K562 (cell line): ENCODE data around the gene ATG10. TPM values are rescaled to one million over a fixed set of nuclear protein-coding genes. Genes with fewer than 3 reads are reported as not detected.

Experiments
- ATAC-seq: fragments of 200-7000 bp; cut with Tn5 transposase; 3 replicates; pipeline ENCODE4 v1.9.1; 2020; ENCODE audit warnings: moderate library complexity
- BruUV-seq: library from RNA; stranded (reverse); fragments of 400-500 nt; replicated peaks from 2 replicates; lab custom pipeline; 2021; lab: Mats Ljungman, UMichigan
- CTCF ChIA-PET: fragments of 300-600 bp; formaldehyde crosslinking; extraction: SDS; loops from one replicate; lab custom pipeline; 2021; ENCODE audit warnings: low intra/inter-chr PET ratio; lab: Yijun Ruan, JAX
- POLR2A ChIA-PET: fragments of 300-600, 350-650 bp; sonication (Branson Sonifier 250); formaldehyde crosslinking; extraction: SDS; loops from one replicate; lab custom pipeline; 2021; ENCODE audit warnings: antibody characterized with exemption, inconsistent platforms; lab: Yijun Ruan, JAX
- DNase-seq, 4 experiments: peaks; one replicate each; pipeline versions ENCODE4 v3.0.0 to v3.0.0-alpha.2; 2011 to 2018; ENCODE audit warnings: low spot score in 3 of 4, mixed read lengths in 3 of 4; ENCODE audit errors: extremely low read depth in 1 of 4
- FAIRE-seq: peaks from 2 replicates; lab custom pipeline; 2011; peaks lifted over from hg19 to GRCh38; lab: Jason Lieb, UNC
- H2AFZ ChIP-seq: 2 replicates; pipeline ENCODE4 v1.6.0; 2011; ENCODE audit warnings: low read depth, low read length, control low read depth, inconsistent platforms
- H3K27ac ChIP-seq: fragments of 200-600 bp; 3 replicates; pipeline ENCODE4 v1.8.0; 2011; ENCODE audit warnings: low read depth, mild to moderate bottlenecking, control low read depth, inconsistent platforms, low read length, moderate library complexity, mixed read lengths; ENCODE audit errors: extremely low read depth
- H3K27me3 ChIP-seq, 2 experiments: fragments of 300-600 bp in 1 of 2; 2 replicates in 1 of 2; 3 replicates in 1 of 2; pipeline versions ENCODE4 v1.6.0 to v1.8.0; 2011; ENCODE audit warnings: inconsistent platforms in 2 of 2, low read length in 2 of 2, mild to moderate bottlenecking in 1 of 2, mixed read lengths in 1 of 2, moderate library complexity in 1 of 2; ENCODE audit not compliant: control insufficient read depth in 2 of 2, insufficient read depth in 2 of 2
- H3K36me3 ChIP-seq: fragments of 300-600 bp; 3 replicates; pipeline ENCODE4 v1.8.0; 2011; ENCODE audit warnings: mild to moderate bottlenecking, low read length, inconsistent platforms; ENCODE audit not compliant: control insufficient read depth, insufficient read depth
- H3K4me1 ChIP-seq, 2 experiments: fragments of 200-600 bp in 1 of 2; replicated peaks in 1 of 2; 2 replicates in 1 of 2; 3 replicates in 1 of 2; pipeline versions ENCODE4 v1.5.1 to v1.8.0; 2011; ENCODE audit warnings: inconsistent platforms in 2 of 2, low read length in 2 of 2, mild to moderate bottlenecking in 1 of 2, mixed read lengths in 1 of 2, moderate library complexity in 1 of 2; ENCODE audit not compliant: control insufficient read depth in 2 of 2, insufficient read depth in 2 of 2
- H3K4me2 ChIP-seq: 2 replicates; pipeline ENCODE4 v1.6.1; 2011; ENCODE audit warnings: low read length, control low read depth, inconsistent platforms, mixed read lengths; ENCODE audit not compliant: insufficient read depth
- H3K4me3 ChIP-seq: fragments of 200-600 bp; sonication (generic), shearing (Covaris generic); 2 replicates; pipeline ENCODE4 v1.5.1; 2016; ENCODE audit warnings: control low read depth, inconsistent platforms
- H3K79me2 ChIP-seq: fragments of 200-600 bp; 3 replicates; pipeline ENCODE4 v1.8.0; 2011; ENCODE audit warnings: low read length, inconsistent platforms; ENCODE audit not compliant: control insufficient read depth, insufficient read depth
- H3K9ac ChIP-seq, 2 experiments: 2 replicates each; pipeline versions ENCODE4 v1.6.0 to v1.6.1; 2011; ENCODE audit warnings: low read depth in 2 of 2, low read length in 2 of 2, control low read depth in 1 of 2, inconsistent platforms in 1 of 2, mild to moderate bottlenecking in 1 of 2, mixed read lengths in 1 of 2; ENCODE audit not compliant: insufficient read depth in 1 of 2
- H3K9me1 ChIP-seq: one replicate; pipeline ENCODE4 v1.6.0; 2011; ENCODE audit warnings: inconsistent platforms, mild to moderate bottlenecking, low read length, moderate library complexity; ENCODE audit not compliant: control insufficient read depth, insufficient read depth
- H3K9me3 ChIP-seq: replicated peaks from 2 replicates; pipeline ENCODE4 v1.5.1; 2011; ENCODE audit warnings: low read depth, low read length, inconsistent platforms; ENCODE audit not compliant: control insufficient read depth, insufficient read depth
- H4K20me1 ChIP-seq: replicated peaks from 2 replicates; pipeline ENCODE4 v1.6.1; 2011; ENCODE audit warnings: low read length, inconsistent platforms, mixed read lengths; ENCODE audit not compliant: control insufficient read depth, insufficient read depth
- EP400 ChIP-seq: fragments of 450-650 bp; IDR thresholded peaks from 2 replicates; pipeline ENCODE4 v1.6.1; 2017; ENCODE audit warnings: antibody characterized with exemption, mild to moderate bottlenecking, moderate library complexity
- NFIC ChIP-seq: fragments of 450-650 bp; IDR thresholded peaks from 2 replicates; pipeline ENCODE4 v1.6.1; 2017; ENCODE audit warnings: mild to moderate bottlenecking, inconsistent platforms
- NONO ChIP-seq, 2 experiments: fragments of 200-400 bp in 1 of 2; fragments of 450-650 bp in 1 of 2; formaldehyde crosslinking in 1 of 2; IDR thresholded peaks; 2 replicates each; pipeline ENCODE4 v1.6.1; 2017; ENCODE audit warnings: low read depth in 2 of 2, mild to moderate bottlenecking in 2 of 2, moderate library complexity in 2 of 2, low read length in 1 of 2
- RBM25 ChIP-seq: fragments of 200-400 bp; formaldehyde crosslinking; IDR thresholded peaks from 2 replicates; pipeline ENCODE4 v1.6.1; 2018; ENCODE audit warnings: low read length, low read depth, moderate library complexity; ENCODE audit not compliant: severe bottlenecking
- RNF2 ChIP-seq: sonication (generic); IDR thresholded peaks from 2 replicates; pipeline ENCODE4 v1.6.1; 2016
- SRSF7 ChIP-seq: fragments of 200-400 bp; formaldehyde crosslinking; optimal IDR thresholded peaks from 2 replicates; pipeline ENCODE3; 2017; ENCODE audit warnings: mild to moderate bottlenecking, low read depth, low read length
- WGBS: fragments of 100-300 bp; shearing (Covaris generic); methylation state at CpG from one replicate; pipeline ENCODE4 v1.1.6; 2016; ENCODE audit warnings: low coverage, mixed read lengths; ENCODE audit not compliant: insufficient coverage; ENCODE audit errors: missing lambda C conversion rate; 5-methylcytosine and 5-hydroxymethylcytosine counted together
- in situ Hi-C: fragments of 300-500 bp; cut with MboI; formaldehyde crosslinking; loops from 4 replicates; pipeline ENCODE4 v1.15.0; 2018; ENCODE audit warnings: inconsistent platforms, mixed read lengths
- intact Hi-C: fragments of 100-400 bp; cut with micrococcal nuclease; formaldehyde crosslinking; loops from 2 replicates; pipeline ENCODE4 v1.14.2; 2022
- polyA plus RNA-seq, 8 experiments: library from polyadenylated mRNA; depleted of rRNA in 4 of 8; stranded (reverse) in 5 of 8; unstranded in 3 of 8; fragments of >200 nt; fragmentation: Nextera tagmentation in 2 of 8; fragmentation: Illumina TruSeq in 1 of 8; extraction: Ambion mirVana in 2 of 8; extraction: Trizol in 1 of 8; gene quantifications; 2 replicates each; pipeline versions ENCODE4 v1.2.1 to v1.2.3, GENCODE V29; 2011 to 2014; ENCODE audit warnings: inconsistent platforms in 1 of 8, missing spikeins in 1 of 8
- total RNA-seq, 7 experiments: library from RNA; depleted of rRNA in 6 of 7; stranded (reverse); fragments of >200 nt in 6 of 7; fragmentation: Illumina TruSeq in 2 of 7; extraction: Trizol in 2 of 7; gene quantifications; 2 replicates each; pipeline versions ENCODE4 v1.2.1 to v1.2.3, GENCODE V29; 2011 to 2021; ENCODE audit warnings: low replicate concordance in 1 of 7
- TF ChIP-seq, protein P1 (sequence below): sonication (generic); formaldehyde crosslinking; IDR thresholded peaks from 2 replicates; pipeline ENCODE4 v1.9.0; 2022; ENCODE audit warnings: mild to moderate bottlenecking, missing genetic modification reagents

ATG10 gene
- total and polyA plus RNA-seq, 9 of the 15 experiments (the other 6 are each of a cell fraction or from before 2014, with no cell fraction given), result 7.0 to 18.8 (median 14.6) TPM

DNA sequence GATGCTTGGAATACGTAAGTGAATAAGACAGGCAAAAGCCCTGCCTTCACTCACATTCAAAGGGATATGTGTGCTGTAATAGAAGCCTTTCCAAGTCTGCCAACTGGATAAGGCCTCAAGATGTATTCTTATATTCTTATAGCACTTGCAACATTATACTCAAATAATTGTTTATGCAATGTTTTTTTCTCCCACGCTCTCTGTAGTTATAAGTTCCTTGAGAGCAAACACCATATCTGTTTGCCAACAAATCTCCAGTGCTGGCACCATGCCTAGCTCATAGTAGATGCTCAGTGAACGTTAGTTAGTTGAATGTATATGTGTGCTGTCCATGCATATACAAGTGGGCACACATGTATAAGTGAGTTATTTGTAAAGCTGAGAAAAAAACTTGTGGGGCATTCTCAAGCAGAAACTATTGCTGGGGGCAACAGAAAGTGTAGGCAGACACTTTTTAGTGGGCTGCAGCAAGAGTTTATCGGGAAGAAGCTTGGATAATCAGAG lies 181.2 kb downstream of the ATG10 start:
- Histone ChIP-seq H3K9me3 (no peaks in the 10 kb centered on the region), H3K27me3 (no peaks in the 10 kb centered on the region), H3K9me1 (no peaks in the 10 kb centered on the region), H4K20me1 (no peaks in the 10 kb centered on the region), H3K79me2 (no peaks in the 10 kb centered on the region), H2AFZ (no peak overlapping the region), H3K27ac (no peak overlapping the region), H3K4me1 (no peaks in the 10 kb centered on the region), H3K36me3 (no peaks in the 10 kb centered on the region), H3K9ac (no peak overlapping the region), H3K4me3 (no peak overlapping the region), H3K4me2 (no peak overlapping the region)
- TF ChIP-seq, protein P1, sequence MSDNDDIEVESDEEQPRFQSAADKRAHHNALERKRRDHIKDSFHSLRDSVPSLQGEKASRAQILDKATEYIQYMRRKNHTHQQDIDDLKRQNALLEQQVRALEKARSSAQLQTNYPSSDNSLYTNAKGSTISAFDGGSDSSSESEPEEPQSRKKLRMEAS (CRISPR knock-in tag), result no peak
- TF ChIP-seq RNF2 (no peak), SRSF7 (no peak), NONO (IDR thresholded peaks at IDR 0.05; ENCODE audit: low read depth in 2 of 2, low read length in 1 of 2) (no peak), RBM25 (peak; percentile 12), EP400 (no peak), NFIC (peak; percentile 47; the same call in 1 of the 2 replicates)
- in situ Hi-C loops (loop anchor here (25.0 kb wide), 1 partner anchor 641 kb away; no protein-coding TSS in a partner anchor), intact Hi-C loops (no loop called here)
- ChIA-PET POLR2A (interaction anchor here (2.3 kb wide), 1 partner anchor 11 kb away, joined by 7 read pairs; no protein-coding TSS in a partner anchor), CTCF (no interaction called here)
- ATAC-seq (no peak), FAIRE-seq (no peak), DNase-seq (no peak)
- WGBS, result 49% methylated on average over 4 of the region's 4 CpGs
- no TSS peak for BruUV-seq
